D721Med (cell line): ENCODE data around the gene ERC2.

Experiments
- DNase-seq: peaks from one replicate; pipeline ENCODE4 v3.0.0; 2011; ENCODE audit warnings: low spot score; ENCODE audit not compliant: insufficient read length
- FAIRE-seq: peaks from 2 replicates; lab custom pipeline; 2011; peaks lifted over from hg19 to GRCh38; lab: Jason Lieb, UNC
- CTCF ChIP-seq: IDR thresholded peaks from 2 replicates; pipeline ENCODE4 v1.5.1; 2012; ENCODE audit warnings: mild to moderate bottlenecking, control low read depth; ENCODE audit not compliant: insufficient read depth; ENCODE audit errors: missing control alignments

The ERC2 gene

GRCh38 chr3:55565521-55565920, 902.7 kb downstream of the ERC2 start:
- no peak for TF ChIP-seq CTCF
- DNase-seq = no peak
- FAIRE-seq = no peak

GRCh38 chr3:55564726-55565125, 903.5 kb downstream of the ERC2 start:
- TF ChIP-seq CTCF = no peak
- FAIRE-seq = no peak
- no peak for DNase-seq

- TF ChIP-seq CTCF = no peak
- FAIRE-seq = no peak
- no peak for DNase-seq
Observed at GRCh38 chr3:55562700-55563099, 905.6 kb downstream of the ERC2 start.

GRCh38 chr3:55559500-55560423, 908.5 kb downstream of the ERC2 start:
- no peak for DNase-seq
- no peak for TF ChIP-seq CTCF
- FAIRE-seq = no peak

- FAIRE-seq = no peak
- TF ChIP-seq CTCF = no peak
- DNase-seq = no peak
Observed at GRCh38 chr3:55558316-55558715, 910.0 kb downstream of the ERC2 start.

GRCh38 chr3:55557549-55557948, 910.7 kb downstream of the ERC2 start:
- FAIRE-seq (no peak), DNase-seq (no peak)
- TF ChIP-seq CTCF = no peak
